Measurements from ENCODE around the gene ADGRB2. TPM values are rescaled to one million over a fixed set of nuclear protein-coding genes. Genes with fewer than 3 reads are reported as not detected.
A peak's percentile ranks its signal among the peaks of the same experiment; 100 is the strongest.

ADGRB2 gene
- total and polyA plus RNA-seq, 2 of the 4 experiments (the other 2 are of a cell fraction), result 2.2 to 11.9 TPM

GRCh38 chr1:31736675-31737074 is 27.5 kb downstream of the ADGRB2 start:
- Histone ChIP-seq H3K9ac (ENCODE audit: low read depth, low read length) (no peak overlapping the region), H3K79me1 (ENCODE audit: low read depth in 1 of 2, low read length in 2 of 2) (no peaks in the 10 kb centered on the region), H3K14ac (replicated peaks; ENCODE audit: low read depth, low read length) (no peak overlapping the region), H3K23ac (ENCODE audit: low read depth, low read length) (no peak overlapping the region), H3K9me3 (ENCODE audit: control insufficient read depth, insufficient read depth, low read length) (no peaks in the 10 kb centered on the region), H2AFZ (replicated peaks; ENCODE audit: low read length, poor library complexity) (no peak overlapping the region), H2BK5ac (ENCODE audit: low read depth, low read length, poor library complexity, severe bottlenecking) (no peak overlapping the region), H3K56ac (ENCODE audit: extremely low read depth, insufficient read depth, low read length) (no peak overlapping the region), H2BK15ac (ENCODE audit: low read depth, low read length) (no peak overlapping the region), H3K18ac (ENCODE audit: low read depth, low read length) (no peak overlapping the region), H4K8ac (ENCODE audit: low read depth in 2 of 2, low read length in 2 of 2) (no peak overlapping the region), H3K4me1 (ENCODE audit: control insufficient read depth, insufficient read depth, low read length) (no peaks in the 10 kb centered on the region), H4K91ac (ENCODE audit: insufficient read depth, low read depth, low read length) (no peak overlapping the region), H3K4ac (ENCODE audit: low read depth, low read length) (no peak overlapping the region), H3K4me3 (ENCODE audit: insufficient read depth, low read depth, low read length) (no peak overlapping the region), H2BK120ac (ENCODE audit: low read depth, low read length) (no peak overlapping the region), H3K27ac (ENCODE audit: insufficient read depth, low read length) (no peak overlapping the region), H4K5ac (ENCODE audit: low read depth, low read length) (no peak overlapping the region), H3K36me3 (ENCODE audit: control insufficient read depth, insufficient read depth, low read length) (peaks cover 9% of the 10 kb centered on the region; the same call in 1 of the 2 replicates), H3K27me3 (ENCODE audit: control insufficient read depth, insufficient read depth, low read length) (no peaks in the 10 kb centered on the region), H2BK20ac (ENCODE audit: low read depth, low read length) (no peak overlapping the region), H2AK9ac (replicated peaks; ENCODE audit: low read depth, low read length, poor library complexity) (peak overlapping the region; percentile 72), H2AK5ac (ENCODE audit: low read depth, low read length) (no peak overlapping the region), H4K20me1 (ENCODE audit: insufficient read depth, low read length) (peaks cover 5% of the 10 kb centered on the region; the same call in 1 of the 2 replicates), H3K9me1 (ENCODE audit: insufficient read depth, low read length) (no peaks in the 10 kb centered on the region; the same call in 1 of the 2 replicates), H3K4me2 (ENCODE audit: low read depth, low read length) (no peak overlapping the region)
- no peak for TF ChIP-seq MAZ (IDR thresholded peaks at IDR 0.05; ENCODE audit: borderline replicate concordance, low read depth, low read length)
- TF ChIP-seq BHLHE40 (IDR thresholded peaks at IDR 0.05; ENCODE audit: low read depth, low read length), result no peak
- TF ChIP-seq MAFK (IDR thresholded peaks at IDR 0.05; ENCODE audit: low read depth, low read length), result no peak
- TF ChIP-seq CTCF (conservative IDR thresholded peaks at IDR 0.05; ENCODE audit: low read depth, low read length), result no peak
- no peak for TF ChIP-seq RCOR1 (IDR thresholded peaks at IDR 0.05; ENCODE audit: insufficient replicate concordance, low read length)
- no peak for TF ChIP-seq NFE2L2 (IDR thresholded peaks at IDR 0.05; ENCODE audit: low read depth, low read length)
- TF ChIP-seq SMC3 (IDR thresholded peaks at IDR 0.05; ENCODE audit: low read depth, low read length), result no peak
- TF ChIP-seq RAD21 (IDR thresholded peaks at IDR 0.05; ENCODE audit: low read length), result no peak
- no peak for TF ChIP-seq MXI1 (IDR thresholded peaks at IDR 0.05; ENCODE audit: borderline replicate concordance, low read depth, low read length)
- TF ChIP-seq USF2 (IDR thresholded peaks at IDR 0.05; ENCODE audit: low read depth, low read length), result no peak
- TF ChIP-seq ELK1 (IDR thresholded peaks at IDR 0.05; ENCODE audit: borderline replicate concordance, low read depth, low read length), result no peak
- no peak for TF ChIP-seq RFX5 (IDR thresholded peaks at IDR 0.05; ENCODE audit: low read depth, low read length)
- TF ChIP-seq CEBPB (IDR thresholded peaks at IDR 0.05; ENCODE audit: low read depth, low read length), result no peak
- TF ChIP-seq CHD1 (IDR thresholded peaks at IDR 0.05; ENCODE audit: low read depth, low read length), result no peak
- no peak for TF ChIP-seq FOS (IDR thresholded peaks at IDR 0.05; ENCODE audit: low read depth, low read length)
- no peak for TF ChIP-seq POLR2A (IDR thresholded peaks at IDR 0.05; ENCODE audit: low read depth, low read length)
- no peak for DNase-seq
- no peak for ATAC-seq (ENCODE audit: low read depth)
- intact Hi-C loops (cut with micrococcal nuclease), result no loop called here
- CTCF ChIA-PET, result interaction anchor here (1.0 kb wide), 2 partner anchors 9 to 18 kb away, joined by 3 to 4 read pairs; no protein-coding TSS in a partner anchor
- 100% methylated on average over 2 of the region's 18 CpGs; no CpG with 5 or more reads in 1 of the 2 experiments for WGBS, 2 experiments (ENCODE audit: extremely low coverage in 2 of 2, insufficient read length in 1 of 2)
- in situ Hi-C loops (cut with MboI; ENCODE audit: low sequenced_read_pairs), result no loop called here
- dilution Hi-C loops (cut with HindIII; ENCODE audit: low sequenced_read_pairs, unreplicated experiment), result no loop called here
- no TSS peak for BruUV-seq (replicated peaks)
- POLR2A ChIA-PET (ENCODE audit: unreplicated experiment), result no interaction called here

Measured in IMR-90 (cell line).